ENCODE results near the gene UFM1.

- no peak for TF ChIP-seq POLR2A (IDR thresholded peaks at IDR 0.05)
- TF ChIP-seq CTCF (IDR thresholded peaks at IDR 0.05), result no peak
Measured at GRCh38 chr13:38376546-38376945, 26.9 kb downstream of the UFM1 start.

Data from ovary (tissue), 3 donors.